Panc1 (cell line): ENCODE measurements around the gene FOSB.
A peak's percentile ranks its signal among the peaks of the same experiment; 100 is the strongest.

ENCODE experiments used
- CTCF ChIP-seq: fragments of 450-650 bp; IDR thresholded peaks from 2 replicates; pipeline ENCODE4 v1.5.1; 2017; ENCODE audit warnings: mild to moderate bottlenecking
- POLR2AphosphoS5 ChIP-seq: IDR thresholded peaks from 2 replicates; pipeline ENCODE4 v1.6.1; 2012; ENCODE audit warnings: mild to moderate bottlenecking, low read depth, low read length, moderate library complexity
- REST ChIP-seq, 2 experiments: IDR thresholded peaks; 2 replicates each; pipeline ENCODE4 v1.6.1; 2011 to 2012; ENCODE audit warnings: low read depth in 2 of 2, control low read depth in 1 of 2, low read length in 1 of 2, mild to moderate bottlenecking in 1 of 2, moderate library complexity in 1 of 2; ENCODE audit not compliant: insufficient read depth in 1 of 2
- SIN3A ChIP-seq: IDR thresholded peaks from 2 replicates; pipeline ENCODE4 v1.6.1; 2012; ENCODE audit warnings: low read depth, mild to moderate bottlenecking, low read length, moderate library complexity, borderline replicate concordance; ENCODE audit not compliant: insufficient read depth
- TCF7L2 ChIP-seq: IDR thresholded peaks from 2 replicates; pipeline ENCODE4 v1.6.1; 2011; ENCODE audit warnings: mild to moderate bottlenecking, low read depth, low read length, inconsistent platforms

DNA sequence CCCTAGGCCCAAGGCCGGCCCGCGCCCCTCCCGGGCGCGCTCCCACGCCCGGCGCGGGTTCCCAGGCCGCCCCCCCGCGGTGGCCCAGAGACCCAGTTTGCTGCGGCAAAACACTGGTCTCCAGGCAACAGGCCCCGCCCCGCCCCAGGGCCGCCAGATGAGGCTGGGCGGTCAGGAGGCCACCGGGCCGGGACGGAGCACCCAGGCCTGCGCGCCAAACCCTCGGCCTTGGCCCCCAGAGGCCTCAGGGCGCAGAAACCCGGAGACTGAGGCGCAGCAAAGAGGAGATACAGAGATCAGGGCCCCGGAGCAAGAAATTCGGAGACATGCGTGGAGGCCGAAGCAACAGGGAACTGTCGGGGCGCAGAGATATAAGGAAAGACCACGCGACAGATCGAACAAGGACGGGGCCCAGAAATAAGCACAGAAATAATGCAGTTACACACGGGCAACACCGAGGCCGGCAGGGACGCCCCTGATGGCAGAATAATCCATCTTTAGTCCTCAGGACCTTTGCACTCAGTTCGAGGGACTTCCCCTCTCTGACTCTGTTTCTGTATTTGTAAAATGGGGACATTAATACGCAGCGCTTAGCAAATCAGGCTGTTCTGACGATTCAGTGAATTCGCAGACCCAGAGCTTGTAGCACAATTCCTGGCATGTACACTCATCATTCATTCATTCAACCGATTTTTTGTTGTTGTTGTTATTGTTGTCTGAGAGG is 23.3 kb upstream of the FOSB start:
- peak; percentile 37 for TF ChIP-seq CTCF
- TF ChIP-seq SIN3A = no peak
- no peak for TF ChIP-seq POLR2AphosphoS5
- TF ChIP-seq TCF7L2 = no peak
- no peak for TF ChIP-seq REST (IDR thresholded peaks at IDR 0.05; ENCODE audit: insufficient read depth in 1 of 2, low read depth in 2 of 2, low read length in 1 of 2)
